ENCODE measurements around the gene ATP1A3.

GRCh38 chr19:41935760-41936415 lies 58.1 kb downstream of the ATP1A3 start:
- TF ChIP-seq EP300 (conservative IDR thresholded peaks at IDR 0.05; ENCODE audit: poor library complexity, severe bottlenecking) (no peak), CTCF (IDR thresholded peaks at IDR 0.05; ENCODE audit: poor library complexity, severe bottlenecking) (no peak), EZH2 (IDR thresholded peaks at IDR 0.05; ENCODE audit: borderline replicate concordance, insufficient read depth, low read length, poor library complexity, severe bottlenecking) (no peak), TAF1 (IDR thresholded peaks at IDR 0.05; ENCODE audit: low read depth) (no peak)
